K562 (cell line): Measurements from ENCODE around the gene ATE1. TPM values are rescaled to one million over a fixed set of nuclear protein-coding genes. Genes with fewer than 3 reads are reported as not detected.

Experiments used
- BRD9 ChIP-seq: fragments of 450-650 bp; IDR thresholded peaks from 2 replicates; pipeline ENCODE4 v1.6.1; 2018; ENCODE audit warnings: low read depth; ENCODE audit not compliant: partially characterized antibody
- KAT7 ChIP-seq: sonication (generic); formaldehyde crosslinking; IDR thresholded peaks from 2 replicates; pipeline ENCODE4 v1.8.0; 2022; ENCODE audit warnings: missing genetic modification reagents, mild to moderate bottlenecking, borderline replicate concordance
- MAFF ChIP-seq: IDR thresholded peaks from 2 replicates; pipeline ENCODE4 v1.6.1; 2012; ENCODE audit warnings: low read length, improper control_type of control experiment
- NFRKB ChIP-seq: fragments of 450-650 bp; IDR thresholded peaks from 2 replicates; pipeline ENCODE4 v1.6.1; 2016; ENCODE audit warnings: low read depth
- SMAD4 ChIP-seq: fragments of 250-450 bp; sonication (Bioruptor Pico); conservative IDR thresholded peaks from 2 replicates; pipeline ENCODE4 v1.8.0; 2021; ENCODE audit warnings: inconsistent platforms, mild to moderate bottlenecking, moderate library complexity
- TBL1XR1 ChIP-seq, 2 experiments: IDR thresholded peaks; 2 replicates each; pipeline ENCODE4 v1.6.1; 2012; ENCODE audit warnings: improper control_type of control experiment in 2 of 2, low read length in 2 of 2, mild to moderate bottlenecking in 1 of 2
- ZNF41 ChIP-seq: fragments of 250-450 bp; sonication (Bioruptor Pico); conservative IDR thresholded peaks from 2 replicates; pipeline ENCODE4 v1.4.0; 2020; ENCODE audit warnings: mild to moderate bottlenecking
- ZNF57 ChIP-seq: fragments of 450-650 bp; formaldehyde crosslinking; IDR thresholded peaks from 2 replicates; pipeline ENCODE4 v1.4.0; 2020; ENCODE audit warnings: mild to moderate bottlenecking, moderate library complexity
- ZNF644 ChIP-seq: fragments of 200-800 bp; sonication (Bioruptor generic); IDR thresholded peaks from 2 replicates; pipeline ENCODE4 v1.6.1; 2016; ENCODE audit warnings: low read depth, missing genetic modification characterization, missing compliant biosample characterization
- polyA plus RNA-seq, 8 experiments: library from polyadenylated mRNA; depleted of rRNA in 4 of 8; stranded (reverse) in 5 of 8; unstranded in 3 of 8; fragments of >200 nt; fragmentation: Nextera tagmentation in 2 of 8; fragmentation: Illumina TruSeq in 1 of 8; extraction: Ambion mirVana in 2 of 8; extraction: Trizol in 1 of 8; gene quantifications; 2 replicates each; pipeline versions ENCODE4 v1.2.1 to v1.2.3, GENCODE V29; 2011 to 2014; ENCODE audit warnings: inconsistent platforms in 1 of 8, missing spikeins in 1 of 8
- total RNA-seq, 7 experiments: library from RNA; depleted of rRNA in 6 of 7; stranded (reverse); fragments of >200 nt in 6 of 7; fragmentation: Illumina TruSeq in 2 of 7; extraction: Trizol in 2 of 7; gene quantifications; 2 replicates each; pipeline versions ENCODE4 v1.2.1 to v1.2.3, GENCODE V29; 2011 to 2021; ENCODE audit warnings: low replicate concordance in 1 of 7
- TF ChIP-seq, protein P1 (sequence below): fragments of 450-650 bp; IDR thresholded peaks from 2 replicates; pipeline ENCODE4 v1.6.1; 2018; ENCODE audit warnings: mild to moderate bottlenecking, low read depth; ENCODE audit not compliant: partially characterized antibody
- TF ChIP-seq, protein P2 (sequence below): fragments of 250-450 bp; sonication (Bioruptor Pico); IDR thresholded peaks from 2 replicates; pipeline ENCODE4 v1.5.0; 2020; ENCODE audit warnings: mild to moderate bottlenecking, borderline replicate concordance
- TF ChIP-seq, protein P3 (sequence below): sonication (generic); formaldehyde crosslinking; IDR thresholded peaks from 2 replicates; pipeline ENCODE4 v1.5.0; 2020; ENCODE audit warnings: missing genetic modification reagents
- TF ChIP-seq, protein P4 (sequence below): sonication (generic); IDR thresholded peaks from 2 replicates; pipeline ENCODE4 v1.6.1; 2016

The ATE1 gene
- total and polyA plus RNA-seq, 9 of the 15 experiments (the other 6 are each of a cell fraction or from before 2014, with no cell fraction given): 3.0 to 14.2 (median 8.8) TPM

DNA sequence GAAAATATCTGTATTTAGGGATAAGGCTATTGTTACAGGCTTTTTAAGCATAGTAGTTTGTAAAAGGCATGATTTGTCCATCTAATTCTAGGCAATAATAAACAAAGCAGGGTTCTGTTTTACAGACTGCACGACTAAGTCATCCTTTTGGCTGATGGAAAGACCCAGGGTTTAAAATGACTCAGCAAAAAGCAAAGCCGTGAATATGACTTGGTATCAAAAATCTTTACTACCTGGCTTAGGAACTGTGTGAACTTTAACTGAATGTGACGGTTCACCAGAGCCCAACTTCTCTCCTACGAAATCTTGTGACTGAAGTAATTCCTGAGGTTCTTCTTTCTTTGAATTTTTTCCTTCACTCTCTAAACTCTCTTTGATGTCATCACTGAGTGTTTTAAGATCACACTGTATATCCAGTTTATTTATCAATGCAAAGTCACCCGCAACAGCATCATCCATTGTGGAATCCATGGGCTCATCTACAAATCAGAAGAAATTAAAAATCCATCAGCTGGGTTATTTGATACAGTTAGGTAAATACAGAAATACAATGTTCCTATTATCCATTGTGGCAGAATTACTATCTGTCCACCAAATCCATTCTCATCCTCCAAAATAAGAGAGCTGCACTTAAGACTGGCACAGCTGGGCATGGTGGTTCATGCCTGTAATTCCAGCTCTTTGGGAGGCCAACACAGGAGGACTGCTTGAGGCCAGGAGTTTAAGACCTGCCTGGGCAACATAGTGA, 17.0 kb downstream of the ATE1 start (continued):
- peak; percentile 89 for TF ChIP-seq MAFF
- TF ChIP-seq ZNF41: no peak
- TF ChIP-seq, protein P1, sequence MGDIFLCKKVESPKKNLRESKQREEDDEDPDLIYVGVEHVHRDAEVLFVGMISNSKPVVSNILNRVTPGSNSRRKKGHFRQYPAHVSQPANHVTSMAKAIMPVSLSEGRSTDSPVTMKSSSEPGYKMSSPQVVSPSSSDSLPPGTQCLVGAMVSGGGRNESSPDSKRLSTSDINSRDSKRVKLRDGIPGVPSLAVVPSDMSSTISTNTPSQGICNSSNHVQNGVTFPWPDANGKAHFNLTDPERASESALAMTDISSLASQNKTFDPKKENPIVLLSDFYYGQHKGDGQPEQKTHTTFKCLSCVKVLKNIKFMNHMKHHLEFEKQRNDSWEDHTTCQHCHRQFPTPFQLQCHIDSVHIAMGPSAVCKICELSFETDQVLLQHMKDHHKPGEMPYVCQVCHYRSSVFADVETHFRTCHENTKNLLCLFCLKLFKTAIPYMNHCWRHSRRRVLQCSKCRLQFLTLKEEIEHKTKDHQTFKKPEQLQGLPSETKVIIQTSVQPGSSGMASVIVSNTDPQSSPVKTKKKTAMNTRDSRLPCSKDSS: no peak
- no peak for TF ChIP-seq NFRKB
- TF ChIP-seq ZNF57 (CRISPR knock-in tag): no peak
- TF ChIP-seq, protein P2, sequence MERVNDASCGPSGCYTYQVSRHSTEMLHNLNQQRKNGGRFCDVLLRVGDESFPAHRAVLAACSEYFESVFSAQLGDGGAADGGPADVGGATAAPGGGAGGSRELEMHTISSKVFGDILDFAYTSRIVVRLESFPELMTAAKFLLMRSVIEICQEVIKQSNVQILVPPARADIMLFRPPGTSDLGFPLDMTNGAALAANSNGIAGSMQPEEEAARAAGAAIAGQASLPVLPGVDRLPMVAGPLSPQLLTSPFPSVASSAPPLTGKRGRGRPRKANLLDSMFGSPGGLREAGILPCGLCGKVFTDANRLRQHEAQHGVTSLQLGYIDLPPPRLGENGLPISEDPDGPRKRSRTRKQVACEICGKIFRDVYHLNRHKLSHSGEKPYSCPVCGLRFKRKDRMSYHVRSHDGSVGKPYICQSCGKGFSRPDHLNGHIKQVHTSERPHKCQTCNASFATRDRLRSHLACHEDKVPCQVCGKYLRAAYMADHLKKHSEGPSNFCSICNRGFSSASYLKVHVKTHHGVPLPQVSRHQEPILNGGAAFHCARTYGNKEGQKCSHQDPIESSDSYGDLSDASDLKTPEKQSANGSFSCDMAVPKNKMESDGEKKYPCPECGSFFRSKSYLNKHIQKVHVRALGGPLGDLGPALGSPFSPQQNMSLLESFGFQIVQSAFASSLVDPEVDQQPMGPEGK (CRISPR knock-in tag): no peak
- TF ChIP-seq BRD9: no peak
- TF ChIP-seq, protein P3, sequence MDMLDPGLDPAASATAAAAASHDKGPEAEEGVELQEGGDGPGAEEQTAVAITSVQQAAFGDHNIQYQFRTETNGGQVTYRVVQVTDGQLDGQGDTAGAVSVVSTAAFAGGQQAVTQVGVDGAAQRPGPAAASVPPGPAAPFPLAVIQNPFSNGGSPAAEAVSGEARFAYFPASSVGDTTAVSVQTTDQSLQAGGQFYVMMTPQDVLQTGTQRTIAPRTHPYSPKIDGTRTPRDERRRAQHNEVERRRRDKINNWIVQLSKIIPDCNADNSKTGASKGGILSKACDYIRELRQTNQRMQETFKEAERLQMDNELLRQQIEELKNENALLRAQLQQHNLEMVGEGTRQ (CRISPR knock-in tag): no peak
- TF ChIP-seq, protein P4, sequence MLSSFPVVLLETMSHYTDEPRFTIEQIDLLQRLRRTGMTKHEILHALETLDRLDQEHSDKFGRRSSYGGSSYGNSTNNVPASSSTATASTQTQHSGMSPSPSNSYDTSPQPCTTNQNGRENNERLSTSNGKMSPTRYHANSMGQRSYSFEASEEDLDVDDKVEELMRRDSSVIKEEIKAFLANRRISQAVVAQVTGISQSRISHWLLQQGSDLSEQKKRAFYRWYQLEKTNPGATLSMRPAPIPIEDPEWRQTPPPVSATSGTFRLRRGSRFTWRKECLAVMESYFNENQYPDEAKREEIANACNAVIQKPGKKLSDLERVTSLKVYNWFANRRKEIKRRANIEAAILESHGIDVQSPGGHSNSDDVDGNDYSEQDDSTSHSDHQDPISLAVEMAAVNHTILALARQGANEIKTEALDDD: no peak
- TF ChIP-seq TBL1XR1 (IDR thresholded peaks at IDR 0.05; ENCODE audit: low read length in 2 of 2): no peak
- TF ChIP-seq KAT7 (CRISPR knock-in tag): no peak
- TF ChIP-seq SMAD4 (CRISPR knock-in tag): no peak
- no peak for TF ChIP-seq ZNF644 (tag)
